Neural cell (in vitro differentiated cells): ENCODE measurements around the gene ACCSL.

Source experiments
- EP300 ChIP-seq: fragments of 450-650 bp; conservative IDR thresholded peaks from 2 replicates; pipeline ENCODE4 v1.6.1; 2014; ENCODE audit warnings: antibody characterized with exemption, mild to moderate bottlenecking, moderate library complexity; ENCODE audit not compliant: poor library complexity, severe bottlenecking
- EZH2 ChIP-seq: fragments of 200-600, 300-800 bp; shearing (Covaris generic), sonication (generic); IDR thresholded peaks from 2 replicates; pipeline ENCODE4 v1.6.1; 2014; ENCODE audit warnings: antibody characterized with exemption, low read length, borderline replicate concordance, mild to moderate bottlenecking; ENCODE audit not compliant: insufficient read depth, poor library complexity, severe bottlenecking
- MXI1 ChIP-seq: fragments of 450-650 bp; conservative IDR thresholded peaks from 2 replicates; pipeline ENCODE4 v1.6.1; 2014; ENCODE audit warnings: antibody characterized with exemption, mild to moderate bottlenecking; ENCODE audit not compliant: poor library complexity, severe bottlenecking
- POLR2AphosphoS5 ChIP-seq: IDR thresholded peaks from 2 replicates; pipeline ENCODE4 v1.6.1; 2012
- RAD21 ChIP-seq: fragments of 450-650 bp; conservative IDR thresholded peaks from 2 replicates; pipeline ENCODE4 v1.6.1; 2014; ENCODE audit warnings: antibody characterized with exemption, mild to moderate bottlenecking, moderate library complexity
- REST ChIP-seq: IDR thresholded peaks from 2 replicates; pipeline ENCODE4 v1.6.1; 2012; ENCODE audit warnings: borderline replicate concordance
- SMC3 ChIP-seq: fragments of 450-650 bp; conservative IDR thresholded peaks from 2 replicates; pipeline ENCODE4 v1.6.1; 2014; ENCODE audit warnings: antibody characterized with exemption, mild to moderate bottlenecking, moderate library complexity; ENCODE audit not compliant: poor library complexity
- TAF1 ChIP-seq: IDR thresholded peaks from 2 replicates; pipeline ENCODE4 v1.6.1; 2012; ENCODE audit warnings: low read depth
- TF ChIP-seq, protein P1 (sequence below): fragments of 450-650 bp; IDR thresholded peaks from 2 replicates; pipeline ENCODE4 v1.5.1; 2014; ENCODE audit warnings: antibody characterized with exemption, mild to moderate bottlenecking, moderate library complexity; ENCODE audit not compliant: poor library complexity, severe bottlenecking

DNA sequence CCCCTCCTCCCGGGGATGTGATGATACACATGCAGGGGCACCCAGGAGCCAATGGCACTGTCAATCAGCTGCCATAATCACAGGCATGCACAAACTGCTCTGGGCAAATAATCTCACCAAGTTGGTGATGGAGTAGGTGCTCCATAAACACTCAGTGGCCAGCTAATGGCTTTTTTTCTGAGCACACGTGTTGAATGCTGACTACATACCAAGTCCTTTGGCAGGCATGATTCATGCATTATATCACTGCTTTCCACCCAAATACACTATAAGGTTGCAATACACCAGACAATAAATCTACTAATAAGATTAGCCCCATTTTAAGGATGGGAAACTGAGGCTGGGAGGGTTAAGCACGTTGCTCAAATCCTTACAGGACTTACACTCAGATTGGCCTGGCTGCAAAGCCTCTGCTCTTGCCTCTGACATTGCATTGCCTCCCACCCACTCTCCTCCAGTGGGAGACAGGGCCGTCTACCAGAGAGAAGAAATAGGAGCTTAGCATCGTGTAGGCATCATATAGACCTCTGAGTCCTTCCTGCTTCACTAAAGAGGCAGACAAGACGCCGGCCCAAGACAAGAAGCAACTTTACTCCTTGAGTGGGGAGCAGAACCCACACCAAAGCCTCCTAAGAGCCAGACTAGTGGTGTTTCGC lies 32.7 kb upstream of the ACCSL start:
- TF ChIP-seq, protein P1, sequence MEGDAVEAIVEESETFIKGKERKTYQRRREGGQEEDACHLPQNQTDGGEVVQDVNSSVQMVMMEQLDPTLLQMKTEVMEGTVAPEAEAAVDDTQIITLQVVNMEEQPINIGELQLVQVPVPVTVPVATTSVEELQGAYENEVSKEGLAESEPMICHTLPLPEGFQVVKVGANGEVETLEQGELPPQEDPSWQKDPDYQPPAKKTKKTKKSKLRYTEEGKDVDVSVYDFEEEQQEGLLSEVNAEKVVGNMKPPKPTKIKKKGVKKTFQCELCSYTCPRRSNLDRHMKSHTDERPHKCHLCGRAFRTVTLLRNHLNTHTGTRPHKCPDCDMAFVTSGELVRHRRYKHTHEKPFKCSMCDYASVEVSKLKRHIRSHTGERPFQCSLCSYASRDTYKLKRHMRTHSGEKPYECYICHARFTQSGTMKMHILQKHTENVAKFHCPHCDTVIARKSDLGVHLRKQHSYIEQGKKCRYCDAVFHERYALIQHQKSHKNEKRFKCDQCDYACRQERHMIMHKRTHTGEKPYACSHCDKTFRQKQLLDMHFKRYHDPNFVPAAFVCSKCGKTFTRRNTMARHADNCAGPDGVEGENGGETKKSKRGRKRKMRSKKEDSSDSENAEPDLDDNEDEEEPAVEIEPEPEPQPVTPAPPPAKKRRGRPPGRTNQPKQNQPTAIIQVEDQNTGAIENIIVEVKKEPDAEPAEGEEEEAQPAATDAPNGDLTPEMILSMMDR = no peak
- TF ChIP-seq POLR2AphosphoS5 (no peak), REST (no peak), TAF1 (no peak), EZH2 (no peak), EP300 (no peak), RAD21 (no peak), MXI1 (no peak), SMC3 (no peak)
